K562 (cell line): ENCODE results near the gene PHLDB2.

Experiments
- CTCF ChIP-seq, 3 experiments: IDR thresholded peaks in 2 of 3; conservative IDR thresholded peaks in 1 of 3; 2 replicates each; pipeline ENCODE4 v1.5.1; 2011 to 2012; ENCODE audit warnings: low read length in 3 of 3, mild to moderate bottlenecking in 3 of 3, control low read depth in 2 of 3, improper control_type of control experiment in 1 of 3, inconsistent platforms in 1 of 3, low read depth in 1 of 3, mixed read lengths in 1 of 3, moderate library complexity in 1 of 3; ENCODE audit not compliant: insufficient read depth in 2 of 3
- EP300 ChIP-seq: IDR thresholded peaks from 2 replicates; pipeline ENCODE4 v1.6.1; 2012; ENCODE audit warnings: low read length, improper control_type of control experiment
- EZH2 ChIP-seq: IDR thresholded peaks from 2 replicates; pipeline ENCODE4 v1.6.1; 2012; ENCODE audit warnings: low read depth, mild to moderate bottlenecking, inconsistent platforms, low read length, borderline replicate concordance
- FOXP1 ChIP-seq: sonication (generic); formaldehyde crosslinking; IDR thresholded peaks from 2 replicates; pipeline ENCODE4 v1.8.0; 2022; ENCODE audit warnings: mild to moderate bottlenecking, missing genetic modification reagents
- NKRF ChIP-seq: fragments of 450-650 bp; IDR thresholded peaks from 2 replicates; pipeline ENCODE4 v1.6.1; 2016; ENCODE audit warnings: borderline replicate concordance
- POLR2A ChIP-seq: fragments of 450-650 bp; conservative IDR thresholded peaks from 2 replicates; pipeline ENCODE4 v1.6.1; 2016
- RAD21 ChIP-seq, 2 experiments: fragments of 250-450 bp in 1 of 2; fragments of 450-650 bp in 1 of 2; sonication (Bioruptor Pico) in 1 of 2; formaldehyde crosslinking in 1 of 2; IDR thresholded peaks in 1 of 2; conservative IDR thresholded peaks in 1 of 2; 2 replicates each; pipeline versions ENCODE4 v1.4.0 to v1.8.0; 2020 to 2022; ENCODE audit warnings: mild to moderate bottlenecking in 2 of 2, moderate library complexity in 1 of 2
- ZEB2 ChIP-seq: fragments of 450-650 bp; IDR thresholded peaks from 2 replicates; pipeline ENCODE4 v1.6.1; 2016
- ZKSCAN1 ChIP-seq: fragments of 150-350 bp; IDR thresholded peaks from 2 replicates; pipeline ENCODE4 v1.6.1; 2016; ENCODE audit warnings: low read depth, low read length
- ZNF224 ChIP-seq: sonication (generic); formaldehyde crosslinking; IDR thresholded peaks from 2 replicates; pipeline ENCODE4 v1.8.0; 2022; ENCODE audit warnings: mild to moderate bottlenecking, missing genetic modification reagents
- ZNF274 ChIP-seq: IDR thresholded peaks from 2 replicates; pipeline ENCODE4 v1.6.1; 2011; ENCODE audit warnings: low read depth, mild to moderate bottlenecking, low read length, moderate library complexity, borderline replicate concordance
- ZNF436 ChIP-seq: fragments of 250-450, 450-650 bp; sonication (Bioruptor Pico); formaldehyde crosslinking; IDR thresholded peaks from 2 replicates; pipeline ENCODE4 v1.7.0; 2020; ENCODE audit warnings: mild to moderate bottlenecking
- ZNF830 ChIP-seq: fragments of 250-450 bp; sonication (Bioruptor Pico); IDR thresholded peaks from 2 replicates; pipeline ENCODE4 v1.5.0; 2021; ENCODE audit warnings: mild to moderate bottlenecking

GRCh38 chr3:111915905-111916304 lies 56.8 kb downstream of the PHLDB2 start:
- no peak for TF ChIP-seq EZH2
- TF ChIP-seq NKRF, result no peak
- TF ChIP-seq EP300, result no peak
- TF ChIP-seq ZNF830 (CRISPR knock-in tag), result no peak
- no peak for TF ChIP-seq CTCF (IDR thresholded peaks at IDR 0.05 in 2 of 3, conservative IDR thresholded peaks at IDR 0.05 in 1 of 3; ENCODE audit: insufficient read depth in 2 of 3, low read depth in 1 of 3, low read length in 3 of 3)
- TF ChIP-seq FOXP1 (CRISPR knock-in tag), result no peak
- no peak for TF ChIP-seq ZNF224 (CRISPR knock-in tag)
- TF ChIP-seq ZNF436 (CRISPR knock-in tag), result no peak
- TF ChIP-seq ZNF274, result no peak
- TF ChIP-seq ZKSCAN1, result no peak
- TF ChIP-seq POLR2A, result no peak
- TF ChIP-seq ZEB2, result no peak
- TF ChIP-seq RAD21 (CRISPR knock-in tag; conservative IDR thresholded peaks at IDR 0.05 in 1 of 2, IDR thresholded peaks at IDR 0.05 in 1 of 2), result no peak
